ENCODE measurements around the gene E4F1. TPM values are rescaled to one million over a fixed set of nuclear protein-coding genes. Genes with fewer than 3 reads are reported as not detected.

The E4F1 gene
- total and polyA plus RNA-seq, 2 of the 8 experiments (the other 6 are each of a cell fraction or from before 2014, with no cell fraction given) = 22.2 to 27.0 TPM

GRCh38 chr16:2178321-2179106 is 44.9 kb upstream of the E4F1 start (continued):
- TF ChIP-seq FOSL1 (IDR thresholded peaks at IDR 0.05; ENCODE audit: insufficient read depth, low read depth, low read length) (no peak), SRF (IDR thresholded peaks at IDR 0.05; ENCODE audit: low read depth, low read length) (no peak), RBBP5 (IDR thresholded peaks at IDR 0.05; ENCODE audit: borderline replicate concordance, low read depth, low read length) (no peak), SIX5 (IDR thresholded peaks at IDR 0.05; ENCODE audit: low read depth, low read length) (no peak), GTF2F1 (IDR thresholded peaks at IDR 0.05; ENCODE audit: borderline replicate concordance, low read depth, low read length) (no peak), YY1 (IDR thresholded peaks at IDR 0.05; ENCODE audit: low read depth, low read length) (no peak), EP300 (IDR thresholded peaks at IDR 0.05; ENCODE audit: borderline replicate concordance in 1 of 2, low read depth in 2 of 2, low read length in 2 of 2) (no peak), KDM4A (IDR thresholded peaks at IDR 0.05; ENCODE audit: low read depth, low read length, severe bottlenecking) (no peak), CEBPB (IDR thresholded peaks at IDR 0.05; ENCODE audit: low read depth, low read length) (no peak), RFX5 (IDR thresholded peaks at IDR 0.05; ENCODE audit: borderline replicate concordance, low read depth, low read length) (no peak), MAX (IDR thresholded peaks at IDR 0.05) (peak; percentile 92), EZH2 (IDR thresholded peaks at IDR 0.05; ENCODE audit: low read depth, low read length, severe bottlenecking) (no peak), TEAD4 (IDR thresholded peaks at IDR 0.05; ENCODE audit: low read depth, low read length) (no peak), MAFK (IDR thresholded peaks at IDR 0.05; ENCODE audit: low read depth, low read length) (no peak), ZNF274 (IDR thresholded peaks at IDR 0.05; ENCODE audit: borderline replicate concordance, extremely low read depth, low read length) (no peak), POLR2A (IDR thresholded peaks at IDR 0.05; ENCODE audit: control extremely low read depth in 1 of 2, low read depth in 2 of 2, low read length in 2 of 2) (peak in 1 of 2 experiments; percentile 58; a peak in 1 of 3 replicates), NANOG (IDR thresholded peaks at IDR 0.05; ENCODE audit: insufficient read depth, low read depth, low read length, poor library complexity, severe bottlenecking) (no peak), USF2 (IDR thresholded peaks at IDR 0.05; ENCODE audit: low read length) (no peak), TAF7 (optimal IDR thresholded peaks at IDR 0.05; ENCODE audit: borderline replicate concordance, low read depth, low read length) (peak; percentile 35), KDM1A (IDR thresholded peaks at IDR 0.05; ENCODE audit: borderline replicate concordance, low read length) (no peak), NRF1 (IDR thresholded peaks at IDR 0.05; ENCODE audit: low read depth, low read length) (no peak)
